GM04503 (cell line): Measurements from ENCODE around the gene ENO4.

Source experiments
- DNase-seq: peaks from one replicate; pipeline ENCODE4 v3.0.0-alpha.2; 2012; ENCODE audit warnings: low read depth

Gene ENO4

DNA sequence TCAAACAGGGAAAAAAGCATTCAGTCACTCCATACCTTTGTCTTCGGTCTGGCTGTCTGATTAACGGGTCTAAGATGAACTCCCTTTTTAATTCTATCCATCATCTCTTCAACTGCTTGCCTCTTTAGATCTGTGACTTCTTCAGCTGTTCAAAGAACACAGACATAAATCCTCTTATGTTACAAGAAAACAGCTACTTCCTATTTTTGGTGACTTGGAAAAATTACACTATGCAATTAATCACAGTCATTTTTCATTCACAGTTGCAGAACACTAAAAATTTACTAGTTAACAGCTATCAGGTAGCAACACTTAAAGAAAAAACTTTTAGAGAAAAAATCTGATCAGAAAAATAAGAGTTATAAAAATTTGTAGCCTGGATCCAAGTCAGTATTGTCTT is 66.0 kb downstream of the ENO4 start:
- no peak for DNase-seq

- no peak for DNase-seq
These were observed 68.2 kb downstream of the ENO4 start for GRCh38 chr10:116917481-116917880.

- DNase-seq, result no peak
These were observed 69.3 kb downstream of the ENO4 start for GRCh38 chr10:116918583-116918982.

GRCh38 chr10:116919164-116919563 is 69.9 kb downstream of the ENO4 start:
- DNase-seq, result no peak

- no peak for DNase-seq
These were observed 70.4 kb downstream of the ENO4 start for GRCh38 chr10:116919706-116920105.

GRCh38 chr10:116925056-116925455 is 75.8 kb downstream of the ENO4 start:
- DNase-seq, result no peak

DNA sequence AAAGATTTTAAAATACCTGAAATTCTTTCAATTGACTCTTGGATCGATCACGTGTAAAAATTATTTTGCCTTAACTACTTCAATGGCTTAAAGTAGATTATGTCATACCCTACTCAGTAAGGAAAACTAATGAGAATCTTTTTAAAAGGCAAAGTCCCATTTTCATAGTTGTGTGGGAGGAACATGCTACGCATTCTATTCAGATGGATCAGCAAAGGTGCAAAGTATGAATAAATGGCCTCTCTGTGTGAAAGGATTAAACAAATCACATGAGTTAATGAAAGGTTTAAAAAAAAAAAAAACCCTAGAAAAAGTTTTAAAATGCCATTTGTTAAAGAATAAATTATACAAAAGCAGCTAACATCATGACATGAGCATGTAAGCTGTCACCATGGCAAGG is 77.1 kb downstream of the ENO4 start:
- DNase-seq, result no peak

- no peak for DNase-seq
These were observed 82.5 kb downstream of the ENO4 start for GRCh38 chr10:116931806-116932205.
